Measurements from ENCODE around the gene CHPF. TPM values are rescaled to one million over a fixed set of nuclear protein-coding genes. Genes with fewer than 3 reads are reported as not detected.

Gene CHPF
- total RNA-seq, 2 experiments from 2014 or later = 6.5 to 7.1 TPM

DNA sequence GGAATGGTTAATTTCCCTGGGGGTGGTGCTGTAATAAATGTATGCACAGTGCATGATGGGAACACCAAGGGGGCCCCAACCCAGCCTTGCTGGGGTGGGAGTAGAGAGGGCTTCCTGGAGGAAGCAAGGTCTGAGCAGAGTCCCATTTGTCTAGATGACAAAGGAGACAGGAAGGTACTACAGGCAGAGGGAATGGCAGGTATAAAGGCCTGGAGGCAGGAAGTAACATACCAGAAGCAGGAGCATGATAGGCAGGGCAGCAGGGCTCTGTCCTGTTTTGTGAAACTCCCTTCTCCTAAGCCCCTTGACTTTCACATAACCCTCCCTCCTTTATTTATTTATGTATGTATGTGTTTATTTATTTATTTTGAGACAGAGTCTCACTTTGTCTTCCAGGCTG, 41.0 kb downstream of the CHPF start:
- Histone ChIP-seq H3K36me3 (ENCODE audit: insufficient read depth, low read length) (peaks cover 37% of the 10 kb centered on the region), H3K4me3 (ENCODE audit: low read length) (no peak overlapping the region), H3K4me1 (ENCODE audit: insufficient read depth, low read length) (peaks cover 23% of the 10 kb centered on the region), H3K9me3 (ENCODE audit: control insufficient read depth in 1 of 2, insufficient read depth in 1 of 2, low read length in 2 of 2) (no peaks in the 10 kb centered on the region), H3K27me3 (ENCODE audit: control insufficient read depth in 1 of 2, insufficient read depth in 2 of 2, low read length in 2 of 2) (peaks cover 1 to 3% of the 10 kb centered on the region in 2 experiments), H3K27ac (ENCODE audit: low read depth in 1 of 2, low read length in 2 of 2) (no peak overlapping the region)
- ATAC-seq (ENCODE audit: poor library complexity) (no peak), DNase-seq (no peak)
- ChIA-PET POLR2A (no interaction called here), CTCF (no interaction called here)
- H3K4me3 Mint-ChIP-seq = no peak overlapping the region
- TF ChIP-seq, protein P1, sequence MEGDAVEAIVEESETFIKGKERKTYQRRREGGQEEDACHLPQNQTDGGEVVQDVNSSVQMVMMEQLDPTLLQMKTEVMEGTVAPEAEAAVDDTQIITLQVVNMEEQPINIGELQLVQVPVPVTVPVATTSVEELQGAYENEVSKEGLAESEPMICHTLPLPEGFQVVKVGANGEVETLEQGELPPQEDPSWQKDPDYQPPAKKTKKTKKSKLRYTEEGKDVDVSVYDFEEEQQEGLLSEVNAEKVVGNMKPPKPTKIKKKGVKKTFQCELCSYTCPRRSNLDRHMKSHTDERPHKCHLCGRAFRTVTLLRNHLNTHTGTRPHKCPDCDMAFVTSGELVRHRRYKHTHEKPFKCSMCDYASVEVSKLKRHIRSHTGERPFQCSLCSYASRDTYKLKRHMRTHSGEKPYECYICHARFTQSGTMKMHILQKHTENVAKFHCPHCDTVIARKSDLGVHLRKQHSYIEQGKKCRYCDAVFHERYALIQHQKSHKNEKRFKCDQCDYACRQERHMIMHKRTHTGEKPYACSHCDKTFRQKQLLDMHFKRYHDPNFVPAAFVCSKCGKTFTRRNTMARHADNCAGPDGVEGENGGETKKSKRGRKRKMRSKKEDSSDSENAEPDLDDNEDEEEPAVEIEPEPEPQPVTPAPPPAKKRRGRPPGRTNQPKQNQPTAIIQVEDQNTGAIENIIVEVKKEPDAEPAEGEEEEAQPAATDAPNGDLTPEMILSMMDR (IDR thresholded peaks at IDR 0.05) = no peak
- H3K9me3 Mint-ChIP-seq = no peaks in the 10 kb centered on the region
- peaks cover 26% of the 10 kb centered on the region for H3K4me1 Mint-ChIP-seq (ENCODE audit: low read depth)
- intact Hi-C loops (cut with DNase I, micrococcal nuclease) = loop anchor here in 1 of 2 experiments (5.0 kb wide), 2 partner anchors 60 to 90 kb away; no protein-coding TSS in a partner anchor
- peaks cover 14% of the 10 kb centered on the region for H3K27me3 Mint-ChIP-seq
- H3K27ac Mint-ChIP-seq = no peak overlapping the region
- peaks cover 57% of the 10 kb centered on the region for H3K36me3 Mint-ChIP-seq (ENCODE audit: low read depth)

DNA sequence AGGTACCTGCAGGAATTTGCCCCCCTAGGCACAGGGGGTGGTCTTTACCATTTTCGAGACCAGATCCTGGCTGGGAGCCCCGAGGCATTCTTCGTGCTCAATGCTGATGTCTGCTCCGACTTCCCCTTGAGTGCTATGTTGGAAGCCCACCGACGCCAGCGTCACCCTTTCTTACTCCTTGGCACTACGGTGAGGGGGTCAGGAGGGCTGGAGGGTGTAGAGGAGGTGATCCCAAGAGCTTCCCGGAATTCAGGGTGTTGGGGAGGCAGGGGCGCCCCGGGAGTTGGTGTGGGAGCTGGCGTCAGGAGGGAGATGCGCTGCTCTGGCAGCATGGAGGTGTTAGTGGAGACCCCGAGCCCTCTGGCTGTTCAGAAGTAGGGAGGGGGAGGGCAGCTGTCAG, 41.8 kb downstream of the CHPF start:
- ATAC-seq (ENCODE audit: poor library complexity) = no peak
- Histone ChIP-seq H3K4me3 (ENCODE audit: low read length) (no peak overlapping the region), H3K27me3 (ENCODE audit: control insufficient read depth in 1 of 2, insufficient read depth in 2 of 2, low read length in 2 of 2) (peaks cover 9 to 10% of the 10 kb centered on the region in 2 experiments), H3K9me3 (ENCODE audit: control insufficient read depth in 1 of 2, insufficient read depth in 1 of 2, low read length in 2 of 2) (no peaks in the 10 kb centered on the region), H3K36me3 (ENCODE audit: insufficient read depth, low read length) (peaks cover 33% of the 10 kb centered on the region), H3K4me1 (ENCODE audit: insufficient read depth, low read length) (peaks cover 31% of the 10 kb centered on the region), H3K27ac (ENCODE audit: low read depth in 1 of 2, low read length in 2 of 2) (no peak overlapping the region)
- H3K4me3 Mint-ChIP-seq = no peak overlapping the region
- DNase-seq = no peak
- ChIA-PET CTCF (interaction anchor here (1.7 kb wide), 1 partner anchor 113 kb away, joined by 5 read pairs; no protein-coding TSS in a partner anchor), POLR2A (no interaction called here)
- peaks cover 52% of the 10 kb centered on the region for H3K36me3 Mint-ChIP-seq (ENCODE audit: low read depth)
- H3K9me3 Mint-ChIP-seq = no peaks in the 10 kb centered on the region
- intact Hi-C loops (cut with DNase I, micrococcal nuclease) = loop anchor here in 1 of 2 experiments (2.0 to 5.0 kb wide), 3 partner anchors 60 to 109 kb away; no protein-coding TSS in a partner anchor
- peaks cover 32% of the 10 kb centered on the region for H3K4me1 Mint-ChIP-seq (ENCODE audit: low read depth)
- H3K27ac Mint-ChIP-seq = no peak overlapping the region
- TF ChIP-seq, protein P1 (IDR thresholded peaks at IDR 0.05) = no peak
- peaks cover 16% of the 10 kb centered on the region for H3K27me3 Mint-ChIP-seq

GRCh38 chr2:219500135-219500534, 43.5 kb downstream of the CHPF start:
- H3K9me3 ChIP-seq (ENCODE audit: control insufficient read depth in 1 of 2, insufficient read depth in 1 of 2, low read length in 2 of 2) = peaks cover 0 to 6% of the 10 kb centered on the region in 2 experiments
- no peak overlapping the region for H3K27ac ChIP-seq (ENCODE audit: low read depth in 1 of 2, low read length in 2 of 2)
- TF ChIP-seq, protein P1 (IDR thresholded peaks at IDR 0.05) = no peak
- CTCF ChIA-PET = interaction anchor here (1.1 to 1.7 kb wide), 2 partner anchors 10 to 111 kb away, joined by 4 to 5 read pairs; no protein-coding TSS in a partner anchor
- DNase-seq (no peak), ATAC-seq (ENCODE audit: poor library complexity) (no peak)
- H3K4me1 ChIP-seq (ENCODE audit: insufficient read depth, low read length) = peaks cover 44% of the 10 kb centered on the region
- intact Hi-C loops (cut with DNase I, micrococcal nuclease) = loop anchor here in 1 of 2 experiments (2.0 to 5.0 kb wide), 3 partner anchors 58 to 107 kb away; no protein-coding TSS in a partner anchor
- Mint-ChIP-seq H3K27ac (no peak overlapping the region), H3K4me1 (ENCODE audit: low read depth) (peaks cover 37% of the 10 kb centered on the region), H3K4me3 (peak overlapping the region; percentile 93), H3K9me3 (no peaks in the 10 kb centered on the region), H3K36me3 (ENCODE audit: low read depth) (peaks cover 34% of the 10 kb centered on the region), H3K27me3 (peaks cover 33% of the 10 kb centered on the region)
- no peak overlapping the region for H3K4me3 ChIP-seq (ENCODE audit: low read length)
- POLR2A ChIA-PET = interaction anchor here (2.2 kb wide), 1 partner anchor 43 kb away, joined by 9 read pairs; the partner anchor contains the start of genes CHPF and TMEM198
- H3K27me3 ChIP-seq (ENCODE audit: control insufficient read depth in 1 of 2, insufficient read depth in 2 of 2, low read length in 2 of 2) = peaks cover 26% of the 10 kb centered on the region in 2 experiments
- peaks cover 19% of the 10 kb centered on the region for H3K36me3 ChIP-seq (ENCODE audit: insufficient read depth, low read length)

Measured in CD4-positive, alpha-beta T cell (primary cell).